SU-DHL-6 (cell line): ENCODE results near the gene PPT1.

ENCODE experiments used
- EZH2phosphoT487 ChIP-seq: fragments of 200-600 bp; sonication (generic), shearing (Covaris generic); conservative IDR thresholded peaks from 2 replicates; pipeline ENCODE4 v1.6.1; 2018; ENCODE audit warnings: mild to moderate bottlenecking, antibody characterized with exemption, low read length, moderate library complexity, mixed read lengths
- TF ChIP-seq, protein P1 (sequence below): fragments of 200-600 bp; sonication (generic); IDR thresholded peaks from one replicate; pipeline ENCODE4 v1.5.1; 2017; ENCODE audit warnings: antibody characterized with exemption, mild to moderate bottlenecking, low read length, moderate library complexity; ENCODE audit not compliant: insufficient read depth, poor library complexity, severe bottlenecking

DNA sequence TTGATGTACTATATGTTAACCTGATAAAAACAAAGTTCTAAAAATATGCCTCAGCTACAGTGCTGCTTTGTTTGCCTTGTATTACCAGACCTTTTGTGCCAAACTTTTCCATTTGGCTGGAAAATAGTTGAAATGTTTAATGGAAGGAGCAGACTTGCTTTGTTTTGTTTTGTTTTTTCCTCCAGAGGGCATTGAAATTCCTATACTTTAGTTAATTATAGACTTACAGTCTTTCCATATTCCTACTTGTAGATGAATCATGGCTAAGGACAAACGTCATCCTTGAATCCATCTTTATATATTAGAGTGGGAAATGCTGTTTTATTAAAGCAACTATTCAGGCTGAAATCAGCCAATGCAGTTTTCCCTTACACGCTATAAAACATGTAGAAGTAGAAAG lies 49.8 kb downstream of the PPT1 start:
- TF ChIP-seq, protein P1, sequence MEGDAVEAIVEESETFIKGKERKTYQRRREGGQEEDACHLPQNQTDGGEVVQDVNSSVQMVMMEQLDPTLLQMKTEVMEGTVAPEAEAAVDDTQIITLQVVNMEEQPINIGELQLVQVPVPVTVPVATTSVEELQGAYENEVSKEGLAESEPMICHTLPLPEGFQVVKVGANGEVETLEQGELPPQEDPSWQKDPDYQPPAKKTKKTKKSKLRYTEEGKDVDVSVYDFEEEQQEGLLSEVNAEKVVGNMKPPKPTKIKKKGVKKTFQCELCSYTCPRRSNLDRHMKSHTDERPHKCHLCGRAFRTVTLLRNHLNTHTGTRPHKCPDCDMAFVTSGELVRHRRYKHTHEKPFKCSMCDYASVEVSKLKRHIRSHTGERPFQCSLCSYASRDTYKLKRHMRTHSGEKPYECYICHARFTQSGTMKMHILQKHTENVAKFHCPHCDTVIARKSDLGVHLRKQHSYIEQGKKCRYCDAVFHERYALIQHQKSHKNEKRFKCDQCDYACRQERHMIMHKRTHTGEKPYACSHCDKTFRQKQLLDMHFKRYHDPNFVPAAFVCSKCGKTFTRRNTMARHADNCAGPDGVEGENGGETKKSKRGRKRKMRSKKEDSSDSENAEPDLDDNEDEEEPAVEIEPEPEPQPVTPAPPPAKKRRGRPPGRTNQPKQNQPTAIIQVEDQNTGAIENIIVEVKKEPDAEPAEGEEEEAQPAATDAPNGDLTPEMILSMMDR = no peak
- TF ChIP-seq EZH2phosphoT487 = no peak
